GM13976 (cell line): ENCODE data around the gene LPP.

Experiments
- DNase-seq: peaks from one replicate; pipeline ENCODE4 v3.0.0; 2012; ENCODE audit warnings: low spot score
- CTCF ChIP-seq: IDR thresholded peaks from 2 replicates; pipeline ENCODE4 v1.5.1; 2012; ENCODE audit warnings: borderline replicate concordance, mild to moderate bottlenecking; ENCODE audit not compliant: insufficient read depth; ENCODE audit errors: extremely low read depth, missing control alignments, control extremely low read depth
- in situ Hi-C: fragments of 300-500 bp; cut with MboI; formaldehyde crosslinking; loops from one replicate; pipeline ENCODE4 v1.12.0; 2022; ENCODE audit warnings: low sequenced_read_pairs, mixed read lengths, inconsistent platforms; ENCODE audit not compliant: unreplicated experiment

The LPP gene

GRCh38 chr3:188217011-188217463, 63.1 kb downstream of the LPP start:
- in situ Hi-C loops = no loop called here
- no peak for TF ChIP-seq CTCF
- DNase-seq = no peak

GRCh38 chr3:188217726-188218125, 63.8 kb downstream of the LPP start:
- in situ Hi-C loops = no loop called here
- TF ChIP-seq CTCF = no peak
- DNase-seq = no peak

GRCh38 chr3:188218603-188219002, 64.6 kb downstream of the LPP start:
- TF ChIP-seq CTCF = no peak
- no peak for DNase-seq
- in situ Hi-C loops = no loop called here

- DNase-seq = no peak
- no peak for TF ChIP-seq CTCF
- in situ Hi-C loops = no loop called here
These were observed 65.2 kb downstream of the LPP start for GRCh38 chr3:188219147-188219546.

GRCh38 chr3:188220097-188220788, 66.3 kb downstream of the LPP start:
- in situ Hi-C loops = no loop called here
- DNase-seq = no peak
- no peak for TF ChIP-seq CTCF

- no peak for TF ChIP-seq CTCF
- no peak for DNase-seq
- in situ Hi-C loops = no loop called here
These were observed 67.2 kb downstream of the LPP start for GRCh38 chr3:188220988-188221818.
